Activated CD4-positive, alpha-beta memory T cell treated with anti-CD3 and anti-CD28 coated beads, Interleukin-2, amount 10 ng/mL, durations not matched to agents 7 days and 5 days (primary cell): ENCODE data around the gene IFNAR1. TPM values are rescaled to one million over a fixed set of nuclear protein-coding genes. Genes with fewer than 3 reads are reported as not detected.
"Not testable (repeated sequence)": the region's sequence is repeated elsewhere in the genome, so short reads cannot be mapped to it uniquely, and the experiment has no call there.

Experiments
- CTCF ChIA-PET: fragments of 350-600 bp; sonication (Branson Sonifier 250); formaldehyde crosslinking; loops from one replicate; lab custom pipeline; 2021; ENCODE audit warnings: antibody characterized with exemption, inconsistent platforms; lab: Charles Lee
- POLR2A ChIA-PET: fragments of 350-600 bp; sonication (Branson Sonifier 250); formaldehyde crosslinking; loops from one replicate; lab custom pipeline; 2021; ENCODE audit warnings: antibody characterized with exemption; lab: Charles Lee
- DNase-seq: peaks from one replicate; pipeline ENCODE4 v3.0.0-alpha.2; 2020
- H3K27ac Mint-ChIP-seq: one replicate; pipeline ENCODE4 v1.8.0; 2021; ENCODE audit warnings: mild to moderate bottlenecking, mixed read lengths
- H3K27me3 Mint-ChIP-seq: one replicate; pipeline ENCODE4 v1.8.0; 2021; ENCODE audit warnings: mixed read lengths
- H3K36me3 Mint-ChIP-seq: one replicate; pipeline ENCODE4 v1.8.0; 2021; ENCODE audit warnings: low read depth, mixed read lengths
- H3K4me1 Mint-ChIP-seq: one replicate; pipeline ENCODE4 v1.8.0; 2021; ENCODE audit warnings: mixed read lengths
- H3K4me3 Mint-ChIP-seq: one replicate; pipeline ENCODE4 v1.8.0; 2021; ENCODE audit warnings: mild to moderate bottlenecking, mixed read lengths
- H3K9me3 Mint-ChIP-seq: one replicate; pipeline ENCODE4 v1.8.0; 2021; ENCODE audit warnings: mixed read lengths
- total RNA-seq, 2 experiments: library from RNA; stranded (reverse); gene quantifications; one replicate each; pipeline ENCODE4 v1.2.3, GENCODE V29; 2021

The IFNAR1 gene
- total RNA-seq, 2 experiments from 2014 or later = 38.6 to 39.3 TPM

GRCh38 chr21:33360281-33360680 is 35.5 kb downstream of the IFNAR1 start:
- Mint-ChIP-seq H3K27me3 (no peaks in the 10 kb centered on the region), H3K4me1 (peaks cover 28% of the 10 kb centered on the region), H3K36me3 (peaks cover 15% of the 10 kb centered on the region), H3K27ac (no peak overlapping the region), H3K9me3 (no peaks in the 10 kb centered on the region), H3K4me3 (no peak overlapping the region)
- POLR2A ChIA-PET = interaction anchor here (2.4 to 2.9 kb wide), 3 partner anchors 29 to 129 kb away, joined by 9 to 46 read pairs (median 21); partner anchors contain the start of gene IFNAR1
- CTCF ChIA-PET = interaction anchor here (0.7 to 4.7 kb wide), 22 partner anchors 10 to 528 kb away, joined by 3 to 87 read pairs (median 10); partner anchors contain the start of genes DONSON, IFNAR1 and TMEM50B
- no peak for DNase-seq

GRCh38 chr21:33360881-33361602 is 36.3 kb downstream of the IFNAR1 start:
- DNase-seq = peak; percentile 87
- Mint-ChIP-seq H3K27me3 (peaks cover 1% of the 10 kb centered on the region), H3K4me3 (peak overlapping the region; percentile 70), H3K27ac (peak overlapping the region; percentile 67), H3K9me3 (peaks cover 1% of the 10 kb centered on the region), H3K36me3 (peaks cover 13% of the 10 kb centered on the region), H3K4me1 (peaks cover 25% of the 10 kb centered on the region)
- POLR2A ChIA-PET = interaction anchor here (0.8 to 2.9 kb wide), 21 partner anchors 17 to 228 kb away, joined by 3 to 46 read pairs (median 5); partner anchors contain the start of genes DNAJC28, DONSON, IFNAR1 and TMEM50B
- CTCF ChIA-PET = interaction anchor here (0.6 to 4.7 kb wide), 61 partner anchors 9 to 1593 kb away, joined by 3 to 87 read pairs (median 5); partner anchors contain the start of genes IFNAR1, IFNAR2, IL10RB and TMEM50B

GRCh38 chr21:33362044-33362555 is 37.3 kb downstream of the IFNAR1 start:
- H3K27me3 Mint-ChIP-seq = peaks cover 4% of the 10 kb centered on the region
- POLR2A ChIA-PET = interaction anchor here (0.8 to 2.9 kb wide), 26 partner anchors 15 to 227 kb away, joined by 3 to 46 read pairs (median 4); partner anchors contain the start of genes DONSON, GART, IFNAR1 and TMEM50B

GRCh38 chr21:33363911-33364609 is 39.3 kb downstream of the IFNAR1 start:
- H3K4me3 Mint-ChIP-seq, DNase-seq, H3K27ac Mint-ChIP-seq, H3K27me3 Mint-ChIP-seq, POLR2A ChIA-PET: not testable (repeated sequence)
- Mint-ChIP-seq H3K36me3 (peaks cover 25% of the 10 kb centered on the region), H3K4me1 (peaks cover 24% of the 10 kb centered on the region), H3K9me3 (peaks cover 25% of the 10 kb centered on the region)
- CTCF ChIA-PET = interaction anchor here (1.2 to 1.4 kb wide), 2 partner anchors 81 to 98 kb away, joined by 5 to 8 read pairs; partner anchors contain the start of gene IL10RB

More at GRCh38 chr21:33362044-33362555, 37.3 kb downstream of the IFNAR1 start:
- Mint-ChIP-seq H3K27ac (peak overlapping the region; percentile 88), H3K9me3 (peaks cover 11% of the 10 kb centered on the region), H3K36me3 (peaks cover 9% of the 10 kb centered on the region), H3K4me3 (peak overlapping the region; percentile 70), H3K4me1 (peaks cover 20% of the 10 kb centered on the region)
- peak; percentile 74 for DNase-seq
- CTCF ChIA-PET = interaction anchor here (0.6 to 4.7 kb wide), 46 partner anchors 8 to 1592 kb away, joined by 3 to 87 read pairs (median 5); partner anchors contain the start of genes IFNAR1, IFNAR2, IL10RB and TMEM50B

- Mint-ChIP-seq H3K27me3 (peaks cover 4% of the 10 kb centered on the region), H3K4me1 (peaks cover 24% of the 10 kb centered on the region), H3K9me3 (peaks cover 25% of the 10 kb centered on the region), H3K27ac (no peak overlapping the region), H3K4me3 (no peak overlapping the region), H3K36me3 (peaks cover 25% of the 10 kb centered on the region)
- CTCF ChIA-PET = interaction anchor here (0.6 to 2.0 kb wide), 3 partner anchors 20 to 167 kb away, joined by 3 to 5 read pairs (median 3); no protein-coding TSS in a partner anchor
- no peak for DNase-seq
- POLR2A ChIA-PET = no interaction called here
These were observed 40.1 kb downstream of the IFNAR1 start for GRCh38 chr21:33364830-33365229.

GRCh38 chr21:33367309-33367973 is 42.7 kb downstream of the IFNAR1 start:
- H3K4me3 Mint-ChIP-seq = no peak overlapping the region
- peaks cover 28% of the 10 kb centered on the region for H3K36me3 Mint-ChIP-seq
- peaks cover 11% of the 10 kb centered on the region for H3K4me1 Mint-ChIP-seq
- peak overlapping the region; percentile 9 for H3K27ac Mint-ChIP-seq
- CTCF ChIA-PET = interaction anchor here (0.5 to 2.1 kb wide), 2 partner anchors 8 to 244 kb away, joined by 3 to 6 read pairs; no protein-coding TSS in a partner anchor
- H3K9me3 Mint-ChIP-seq = peaks cover 27% of the 10 kb centered on the region
- peaks cover 15% of the 10 kb centered on the region for H3K27me3 Mint-ChIP-seq
- POLR2A ChIA-PET = interaction anchor here (1.4 kb wide), 1 partner anchor 67 kb away, joined by 4 read pairs; no protein-coding TSS in a partner anchor
- no peak for DNase-seq

- no peak for DNase-seq
- peaks cover 28% of the 10 kb centered on the region for H3K36me3 Mint-ChIP-seq
- H3K4me3 Mint-ChIP-seq = no peak overlapping the region
- POLR2A ChIA-PET = no interaction called here
- H3K27me3 Mint-ChIP-seq = peaks cover 15% of the 10 kb centered on the region
- H3K9me3 Mint-ChIP-seq = peaks cover 27% of the 10 kb centered on the region
- peaks cover 7% of the 10 kb centered on the region for H3K4me1 Mint-ChIP-seq
- no peak overlapping the region for H3K27ac Mint-ChIP-seq
- CTCF ChIA-PET = interaction anchor here (0.5 kb wide), 1 partner anchor 244 kb away, joined by 3 read pairs; no protein-coding TSS in a partner anchor
These were observed 43.4 kb downstream of the IFNAR1 start for GRCh38 chr21:33368124-33368523.

- ChIA-PET CTCF (no interaction called here), POLR2A (no interaction called here)
These were observed 43.8 kb downstream of the IFNAR1 start for GRCh38 chr21:33368576-33368975.

GRCh38 chr21:33369586-33369985 is 44.8 kb downstream of the IFNAR1 start:
- Mint-ChIP-seq H3K27ac (no peak overlapping the region), H3K36me3 (peaks cover 28% of the 10 kb centered on the region), H3K9me3 (peaks cover 27% of the 10 kb centered on the region), H3K4me1 (peaks cover 5% of the 10 kb centered on the region), H3K4me3 (no peak overlapping the region), H3K27me3 (peaks cover 22% of the 10 kb centered on the region)
- ChIA-PET POLR2A (interaction anchor here (0.8 kb wide), 1 partner anchor 172 kb away, joined by 3 read pairs; no protein-coding TSS in a partner anchor), CTCF (interaction anchor here (1.5 to 2.0 kb wide), 2 partner anchors 9 to 172 kb away, joined by 4 to 10 read pairs; no protein-coding TSS in a partner anchor)
- no peak for DNase-seq

More at GRCh38 chr21:33368576-33368975, 43.8 kb downstream of the IFNAR1 start:
- H3K36me3 Mint-ChIP-seq = peaks cover 28% of the 10 kb centered on the region
- H3K9me3 Mint-ChIP-seq = peaks cover 27% of the 10 kb centered on the region
- H3K4me3 Mint-ChIP-seq = no peak overlapping the region
- H3K27me3 Mint-ChIP-seq = peaks cover 15% of the 10 kb centered on the region
- no peak overlapping the region for H3K27ac Mint-ChIP-seq
- DNase-seq = no peak
- peaks cover 7% of the 10 kb centered on the region for H3K4me1 Mint-ChIP-seq

- DNase-seq = no peak
- H3K4me1 Mint-ChIP-seq = peaks cover 10% of the 10 kb centered on the region
- H3K27me3 Mint-ChIP-seq = peaks cover 25% of the 10 kb centered on the region
- ChIA-PET CTCF (interaction anchor here (1.5 to 2.0 kb wide), 2 partner anchors 9 to 173 kb away, joined by 4 to 10 read pairs; no protein-coding TSS in a partner anchor), POLR2A (no interaction called here)
- peaks cover 27% of the 10 kb centered on the region for H3K9me3 Mint-ChIP-seq
- no peak overlapping the region for H3K4me3 Mint-ChIP-seq
- no peak overlapping the region for H3K27ac Mint-ChIP-seq
- peaks cover 28% of the 10 kb centered on the region for H3K36me3 Mint-ChIP-seq
These were observed 45.5 kb downstream of the IFNAR1 start for GRCh38 chr21:33370305-33370704.

GRCh38 chr21:33371366-33371765 is 46.6 kb downstream of the IFNAR1 start:
- H3K4me3 Mint-ChIP-seq = no peak overlapping the region
- no peak for DNase-seq
- H3K36me3 Mint-ChIP-seq = peaks cover 23% of the 10 kb centered on the region
- ChIA-PET CTCF (interaction anchor here (0.6 to 1.3 kb wide), 3 partner anchors 9 to 172 kb away, joined by 3 to 4 read pairs (median 3); no protein-coding TSS in a partner anchor), POLR2A (no interaction called here)
- peaks cover 28% of the 10 kb centered on the region for H3K27me3 Mint-ChIP-seq
- peaks cover 22% of the 10 kb centered on the region for H3K9me3 Mint-ChIP-seq
- H3K27ac Mint-ChIP-seq = no peak overlapping the region
- peaks cover 12% of the 10 kb centered on the region for H3K4me1 Mint-ChIP-seq
